T-helper 1 cell (primary cell): Measurements from ENCODE around the gene C3orf22.

Experiments
- DNase-seq, 5 donors: peaks; one replicate each; pipeline ENCODE4 v3.0.0-alpha.2; 2012 to 2020

C3orf22 gene

GRCh38 chr3:126512026-126512425 is 46.7 kb downstream of the C3orf22 start:
- DNase-seq: no peak

DNA sequence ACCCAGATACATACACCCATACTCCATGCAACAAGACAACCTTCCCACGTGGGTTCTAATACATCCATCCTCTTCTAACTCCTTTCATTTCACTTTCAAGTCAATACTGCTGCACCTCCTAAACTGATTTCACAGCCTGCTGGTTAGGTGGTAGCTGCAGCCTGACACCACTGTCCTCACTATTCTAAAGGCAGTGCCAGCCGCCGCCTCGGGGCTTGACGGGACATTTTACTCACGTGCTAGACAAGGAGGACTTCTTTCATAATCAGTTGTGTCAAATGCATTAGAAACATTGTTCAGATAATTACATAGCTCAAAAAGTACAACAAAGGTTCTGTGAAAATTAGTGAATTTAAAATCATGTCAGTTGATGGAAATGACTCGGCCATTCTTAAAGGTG is 47.4 kb downstream of the C3orf22 start:
- DNase-seq: no peak

DNA sequence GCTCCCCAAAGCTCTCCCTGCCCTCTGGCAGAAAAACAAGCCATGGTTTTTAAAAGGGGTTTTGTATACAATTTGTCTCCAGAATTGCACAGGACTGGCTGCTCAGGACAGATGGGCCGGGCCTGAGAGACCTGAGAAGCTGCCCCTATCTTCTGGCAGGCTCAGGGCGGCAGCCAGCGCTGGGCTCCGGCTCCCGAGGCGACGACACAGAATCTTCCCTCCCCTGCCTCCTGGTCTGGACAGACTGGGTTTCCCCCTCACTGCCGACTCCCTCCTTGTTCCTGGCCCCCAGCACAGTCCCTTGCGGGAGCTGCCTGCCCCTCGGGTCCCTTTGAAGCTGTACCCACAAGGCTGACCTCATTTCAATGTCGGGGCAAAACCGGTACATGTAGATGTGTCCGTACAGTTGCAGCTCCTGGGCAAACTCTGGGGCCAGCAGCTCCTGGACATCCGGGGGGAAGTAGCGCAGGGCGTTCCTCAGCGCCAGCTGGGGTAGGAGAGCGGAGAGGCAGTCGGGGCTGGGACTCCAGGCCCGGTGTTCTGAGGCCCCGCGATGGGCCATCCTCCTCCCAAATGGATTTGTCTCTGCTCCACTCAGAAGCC is 48.3 kb downstream of the C3orf22 start:
- no peak for DNase-seq

- DNase-seq: no peak
These were observed 49.0 kb downstream of the C3orf22 start for GRCh38 chr3:126509597-126510307.

GRCh38 chr3:126508564-126508964 is 50.2 kb downstream of the C3orf22 start:
- no peak for DNase-seq

DNA sequence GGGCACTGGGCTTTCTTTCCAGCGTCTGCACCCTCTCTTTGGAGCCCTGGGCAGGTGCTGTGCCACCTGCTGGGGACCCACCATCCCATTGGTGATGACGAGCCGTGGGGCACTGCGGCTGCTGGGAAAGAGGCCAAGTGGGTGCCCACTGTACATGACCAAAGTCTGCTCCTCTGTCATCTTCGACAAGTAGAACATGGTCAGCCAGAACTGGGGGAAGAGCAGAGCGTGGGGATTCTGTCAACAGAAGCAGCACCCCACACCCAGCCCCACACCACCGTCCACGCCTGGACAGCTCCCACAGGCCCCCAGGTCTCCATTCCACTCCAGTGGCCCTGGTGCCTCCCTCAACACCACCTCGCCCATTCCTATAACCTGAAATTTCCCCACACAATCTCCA is 50.8 kb downstream of the C3orf22 start:
- no peak for DNase-seq

DNA sequence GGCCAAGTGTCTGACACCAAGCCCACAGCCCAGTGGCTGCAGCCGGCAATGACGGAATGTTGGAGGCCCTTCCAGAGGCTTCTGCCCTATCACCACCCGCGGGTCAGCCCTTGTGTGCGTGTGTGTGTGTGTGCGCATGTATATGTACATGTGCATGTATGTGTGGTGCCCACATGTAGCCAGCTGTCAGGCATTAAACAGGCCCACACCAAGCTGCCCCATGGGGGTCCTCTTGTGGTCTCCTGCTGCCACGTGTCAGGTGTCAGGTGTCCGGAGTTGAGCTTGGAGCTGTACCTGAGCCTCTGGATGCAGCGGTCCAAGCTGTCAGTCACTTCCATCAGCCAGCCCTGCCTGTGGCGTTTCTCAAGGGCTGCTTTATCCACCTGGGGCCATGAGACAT is 55.0 kb downstream of the C3orf22 start:
- no peak for DNase-seq

- DNase-seq: no peak
These were observed 56.1 kb downstream of the C3orf22 start for GRCh38 chr3:126502656-126503055.

GRCh38 chr3:126501736-126502135 is 57.0 kb downstream of the C3orf22 start:
- no peak for DNase-seq

DNA sequence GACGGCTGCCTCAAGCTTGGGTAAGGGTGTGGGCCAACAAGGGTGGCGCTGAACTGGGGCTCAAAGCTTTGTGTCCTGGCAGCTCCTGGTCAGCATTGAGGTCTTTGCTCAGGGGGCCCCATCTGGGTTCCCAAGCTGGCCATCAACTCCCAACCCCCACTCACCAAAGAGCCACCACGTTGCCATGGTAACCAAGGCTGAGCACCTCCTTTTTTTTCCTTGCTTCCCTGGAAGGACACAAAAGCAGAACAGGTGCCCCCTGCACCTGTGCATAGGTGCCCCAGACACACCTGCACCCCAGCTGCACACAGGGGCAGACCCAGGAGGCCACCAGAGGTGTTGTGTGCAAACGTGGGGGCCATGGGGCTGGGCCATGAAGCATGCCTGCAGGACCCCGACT is 57.7 kb downstream of the C3orf22 start:
- DNase-seq: no peak

- DNase-seq: no peak
These were observed 58.7 kb downstream of the C3orf22 start for GRCh38 chr3:126500016-126500415.
